Tibial artery (tissue), 4 donors: ENCODE results near the gene PKHD1.

ENCODE experiments used
- DNase-seq, 2 donors: peaks; one replicate each; pipeline ENCODE4 v3.0.0-alpha.2; 2019
- H3K27ac ChIP-seq, 2 donors: fragments of 200-600 bp; sonication (generic) in 1 of 2; 1 replicate in 1 of 2; 2 replicates in 1 of 2; pipeline ENCODE4 v1.5.1; 2018 to 2019; ENCODE audit warnings: mild to moderate bottlenecking in 1 of 2
- H3K27me3 ChIP-seq, 2 donors: fragments of 200-600 bp; sonication (generic) in 1 of 2; one replicate each; pipeline versions ENCODE4 v1.5.1 to v1.6.0; 2016 to 2019
- H3K36me3 ChIP-seq, 3 donors: fragments of 200-600 bp; sonication (generic) in 2 of 3; one replicate each; pipeline ENCODE4 v1.5.1; 2016 to 2019; ENCODE audit warnings: mild to moderate bottlenecking in 2 of 3
- H3K4me1 ChIP-seq, 4 donors: fragments of 200-600 bp; sonication (generic) in 2 of 4; 1 replicate in 3 of 4; 2 replicates in 1 of 4; pipeline ENCODE4 v1.5.1; 2016 to 2019
- H3K4me3 ChIP-seq, 2 donors: fragments of 200-600 bp; sonication (generic) in 1 of 2; 1 replicate in 1 of 2; 2 replicates in 1 of 2; pipeline ENCODE4 v1.5.1; 2018 to 2019; ENCODE audit warnings: mild to moderate bottlenecking in 2 of 2
- H3K9me3 ChIP-seq, 3 donors: fragments of 200-600 bp; sonication (generic) in 1 of 3; one replicate each; pipeline ENCODE4 v1.5.1; 2016 to 2019
- intact Hi-C: fragments of 100-400 bp; cut with DNase I; formaldehyde crosslinking; loops from one replicate; pipeline ENCODE4 v1.15.0; 2023; ENCODE audit warnings: low total_unique reads
- TF ChIP-seq, protein P1 (sequence below), 2 experiments: fragments of 200-600 bp in 1 of 2; fragments of 450-650 bp in 1 of 2; IDR thresholded peaks; one replicate each; pipeline ENCODE4 v1.5.1; 2017 to 2019; ENCODE audit warnings: antibody characterized with exemption in 2 of 2, mild to moderate bottlenecking in 1 of 2, moderate library complexity in 1 of 2

Gene PKHD1

DNA sequence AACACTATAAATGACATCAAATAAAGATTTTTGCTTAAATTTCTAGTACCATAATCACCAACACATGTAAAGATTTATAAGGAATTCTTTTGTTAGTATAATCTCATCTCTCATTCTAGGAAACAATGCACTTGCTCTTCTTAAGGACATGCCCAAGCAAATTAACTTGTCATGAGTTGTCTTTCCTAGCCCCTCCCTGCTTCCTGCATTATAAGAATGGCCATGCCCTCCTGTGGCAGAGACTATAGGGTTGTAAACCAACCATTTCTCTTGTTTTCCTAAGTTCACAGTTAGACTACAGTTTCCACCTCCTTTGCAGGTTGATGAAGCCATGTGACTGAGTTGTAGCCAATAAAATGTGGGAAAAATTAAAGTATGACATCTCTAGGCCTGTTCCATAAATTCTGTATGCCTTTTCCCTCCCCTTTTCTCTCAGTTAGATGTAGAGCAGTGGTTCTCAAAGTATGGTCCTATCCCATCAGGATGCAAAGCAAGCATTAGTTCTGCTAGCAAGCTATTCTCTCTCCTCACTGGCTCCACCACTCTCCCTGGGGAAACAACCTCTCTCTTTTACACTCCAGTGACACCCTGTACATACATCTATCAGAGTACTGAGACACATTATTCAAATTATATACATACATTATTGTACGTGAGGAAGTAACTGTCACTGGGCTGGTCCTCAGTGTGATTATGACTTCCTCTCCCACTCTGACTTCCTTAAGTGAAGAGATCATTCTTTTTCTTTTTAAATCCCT is 295.0 kb downstream of the PKHD1 start:
- DNase-seq, result no peak
- Histone ChIP-seq H3K27me3 (no peaks in the 10 kb centered on the region), H3K27ac (no peak overlapping the region), H3K4me1 (no peaks in the 10 kb centered on the region), H3K36me3 (no peaks in the 10 kb centered on the region), H3K9me3 (no peaks in the 10 kb centered on the region), H3K4me3 (no peak overlapping the region)
- TF ChIP-seq, protein P1, sequence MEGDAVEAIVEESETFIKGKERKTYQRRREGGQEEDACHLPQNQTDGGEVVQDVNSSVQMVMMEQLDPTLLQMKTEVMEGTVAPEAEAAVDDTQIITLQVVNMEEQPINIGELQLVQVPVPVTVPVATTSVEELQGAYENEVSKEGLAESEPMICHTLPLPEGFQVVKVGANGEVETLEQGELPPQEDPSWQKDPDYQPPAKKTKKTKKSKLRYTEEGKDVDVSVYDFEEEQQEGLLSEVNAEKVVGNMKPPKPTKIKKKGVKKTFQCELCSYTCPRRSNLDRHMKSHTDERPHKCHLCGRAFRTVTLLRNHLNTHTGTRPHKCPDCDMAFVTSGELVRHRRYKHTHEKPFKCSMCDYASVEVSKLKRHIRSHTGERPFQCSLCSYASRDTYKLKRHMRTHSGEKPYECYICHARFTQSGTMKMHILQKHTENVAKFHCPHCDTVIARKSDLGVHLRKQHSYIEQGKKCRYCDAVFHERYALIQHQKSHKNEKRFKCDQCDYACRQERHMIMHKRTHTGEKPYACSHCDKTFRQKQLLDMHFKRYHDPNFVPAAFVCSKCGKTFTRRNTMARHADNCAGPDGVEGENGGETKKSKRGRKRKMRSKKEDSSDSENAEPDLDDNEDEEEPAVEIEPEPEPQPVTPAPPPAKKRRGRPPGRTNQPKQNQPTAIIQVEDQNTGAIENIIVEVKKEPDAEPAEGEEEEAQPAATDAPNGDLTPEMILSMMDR (IDR thresholded peaks at IDR 0.05), result no peak
- intact Hi-C loops, result no loop called here

DNA sequence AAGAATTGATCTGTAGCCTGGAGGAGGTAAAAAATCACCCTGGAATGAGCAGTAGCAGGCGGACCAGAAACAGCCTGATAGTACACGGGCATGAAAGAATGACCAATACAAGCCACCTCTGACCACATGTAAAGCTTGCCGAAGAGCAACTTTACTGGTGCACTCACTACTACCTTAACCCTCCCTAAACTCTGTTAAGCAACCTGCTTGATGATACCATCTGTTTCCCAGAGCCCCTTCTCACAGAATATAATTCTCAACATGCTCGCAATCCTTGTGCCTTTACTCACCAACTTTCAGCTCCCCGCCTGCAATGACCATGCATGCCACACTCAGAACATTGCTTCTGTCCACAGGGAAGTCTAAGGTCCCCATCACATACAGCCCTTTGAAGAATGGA is 296.5 kb downstream of the PKHD1 start:
- DNase-seq, result no peak
- no peak overlapping the region for H3K27ac ChIP-seq
- TF ChIP-seq, protein P1 (IDR thresholded peaks at IDR 0.05), result no peak
- no peaks in the 10 kb centered on the region for H3K36me3 ChIP-seq
- H3K4me3 ChIP-seq, result no peak overlapping the region
- H3K4me1 ChIP-seq, result no peaks in the 10 kb centered on the region
- no peaks in the 10 kb centered on the region for H3K27me3 ChIP-seq
- intact Hi-C loops, result no loop called here
- H3K9me3 ChIP-seq, result no peaks in the 10 kb centered on the region

DNA sequence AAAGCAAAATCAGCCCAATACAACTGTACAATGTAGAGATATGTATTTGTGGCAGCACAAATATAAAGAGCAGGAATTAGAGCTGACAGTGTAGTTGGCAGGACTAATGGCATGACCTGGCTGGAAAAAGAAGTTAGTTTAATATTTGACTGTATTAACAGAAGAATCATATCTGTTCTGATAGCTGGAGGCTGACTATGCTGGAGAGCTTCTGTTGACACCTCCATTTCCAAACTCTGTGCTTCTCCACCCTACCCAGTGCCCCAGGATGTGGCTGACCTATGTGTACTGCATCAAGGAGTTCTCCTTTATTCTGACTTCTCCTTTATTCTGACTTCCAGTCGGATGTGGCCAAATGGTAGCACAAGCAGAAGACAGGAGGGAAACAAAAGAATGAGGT is 299.3 kb downstream of the PKHD1 start:
- H3K36me3 ChIP-seq, result no peaks in the 10 kb centered on the region
- intact Hi-C loops, result no loop called here
- no peaks in the 10 kb centered on the region for H3K4me1 ChIP-seq
- H3K27ac ChIP-seq, result no peak overlapping the region
- no peaks in the 10 kb centered on the region for H3K9me3 ChIP-seq
- TF ChIP-seq, protein P1 (IDR thresholded peaks at IDR 0.05), result no peak
- H3K27me3 ChIP-seq, result no peaks in the 10 kb centered on the region
- H3K4me3 ChIP-seq, result no peak overlapping the region
- no peak for DNase-seq

DNA sequence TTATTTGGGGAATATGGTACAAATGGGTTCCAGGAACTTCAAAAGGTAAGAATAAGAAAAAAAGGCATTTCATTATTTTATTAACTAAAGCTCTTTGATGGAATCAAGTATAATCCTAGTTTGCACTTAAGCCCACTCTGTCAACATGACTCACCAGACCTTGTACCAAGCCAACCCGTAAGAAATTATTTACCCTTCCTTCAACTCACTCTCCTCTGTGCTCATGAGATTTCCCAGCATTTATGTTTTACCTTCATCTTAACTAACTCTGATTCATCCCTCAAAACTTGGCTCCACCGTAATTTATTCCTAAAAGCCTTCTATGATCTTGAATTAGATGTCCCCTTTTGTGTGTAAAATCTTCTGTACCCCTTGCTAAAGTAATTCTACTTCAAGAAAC is 308.7 kb downstream of the PKHD1 start:
- intact Hi-C loops, result no loop called here
- H3K9me3 ChIP-seq, result no peaks in the 10 kb centered on the region
- H3K4me1 ChIP-seq, result no peaks in the 10 kb centered on the region
- H3K36me3 ChIP-seq, result no peaks in the 10 kb centered on the region
- no peak overlapping the region for H3K4me3 ChIP-seq
- H3K27me3 ChIP-seq, result no peaks in the 10 kb centered on the region
- TF ChIP-seq, protein P1 (IDR thresholded peaks at IDR 0.05), result no peak
- H3K27ac ChIP-seq, result no peak overlapping the region
- no peak for DNase-seq

DNA sequence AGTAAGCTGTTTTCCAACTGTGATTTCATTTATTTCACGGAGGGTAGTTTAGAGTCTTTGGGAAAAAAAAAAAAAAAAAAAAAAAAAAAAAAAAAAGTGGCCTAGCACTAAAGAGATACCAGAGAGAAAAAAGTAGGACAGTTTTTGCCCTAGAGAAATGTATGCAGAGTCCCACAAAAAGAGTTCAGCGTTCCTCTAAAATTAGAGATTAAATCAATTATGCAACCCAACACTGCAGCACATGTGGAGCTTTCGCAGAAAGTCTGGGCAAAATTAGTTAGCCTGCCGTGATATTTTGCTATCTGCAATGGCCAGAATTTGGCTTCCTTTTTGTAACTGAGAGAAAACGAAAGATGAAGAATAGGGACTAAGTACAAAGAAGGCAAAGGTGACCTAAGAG is 309.8 kb downstream of the PKHD1 start:
- Histone ChIP-seq H3K27ac (no peak overlapping the region), H3K4me3 (no peak overlapping the region), H3K36me3 (no peaks in the 10 kb centered on the region), H3K9me3 (no peaks in the 10 kb centered on the region), H3K27me3 (no peaks in the 10 kb centered on the region), H3K4me1 (no peaks in the 10 kb centered on the region)
- TF ChIP-seq, protein P1 (IDR thresholded peaks at IDR 0.05), result no peak
- no peak for DNase-seq
- intact Hi-C loops, result no loop called here
